BLaER1 treated with 17β-estradiol and CSF1 and Interleukin-3, amounts not matched to agents 10 nM and 100 nM (cell line): Measurements from ENCODE around the gene WNT10A.

Experiments
- H3K27ac ChIP-seq, 11 experiments: shearing (Covaris generic); formaldehyde crosslinking; 2 replicates each; pipeline ENCODE4 v1.8.1; 2022
- H3K27me3 ChIP-seq, 11 experiments: shearing (Covaris generic); formaldehyde crosslinking; 2 replicates each; pipeline ENCODE4 v1.8.1; 2022
- H3K36me3 ChIP-seq, 11 experiments: shearing (Covaris generic); formaldehyde crosslinking; 2 replicates each; pipeline ENCODE4 v1.8.1; 2022
- H3K4me1 ChIP-seq, 10 experiments: shearing (Covaris generic); formaldehyde crosslinking; 2 replicates each; pipeline ENCODE4 v1.8.1; 2022
- H3K4me2 ChIP-seq, 11 experiments: shearing (Covaris generic); formaldehyde crosslinking; 2 replicates each; pipeline ENCODE4 v1.8.1; 2022
- H3K4me3 ChIP-seq, 10 experiments: shearing (Covaris generic); formaldehyde crosslinking; 2 replicates each; pipeline ENCODE4 v1.8.1; 2022
- H3K9ac ChIP-seq, 11 experiments: shearing (Covaris generic); formaldehyde crosslinking; 2 replicates each; pipeline ENCODE4 v1.8.1; 2022
- H3K9me3 ChIP-seq, 11 experiments: shearing (Covaris generic); formaldehyde crosslinking; replicated peaks in 1 of 11; 2 replicates each; pipeline ENCODE4 v1.8.1; 2022
- H4K20me1 ChIP-seq, 11 experiments: shearing (Covaris generic); formaldehyde crosslinking; 2 replicates each; pipeline ENCODE4 v1.8.1; 2022
- Cebpa-rat ChIP-seq, 11 experiments: shearing (Covaris generic); IDR thresholded peaks; 2 replicates each; pipeline ENCODE4 v1.8.1; 2022

WNT10A gene

GRCh38 chr2:218870984-218871344 lies 9.7 kb upstream of the WNT10A start:
- no peak for TF ChIP-seq Cebpa-rat (IDR thresholded peaks at IDR 0.05)
- Histone ChIP-seq H3K9ac (0 out of 22 replicates have a peak overlapping the region, but pooled peaks of 1 of the 11 experiments have one; percentile 1), H3K4me3 (peak overlapping the region in 4 of 10 experiments; percentile 23 to 49 (median 38); a peak in 7 of 20 replicates), H4K20me1 (peaks cover 0 to 34% (median 18%) of the 10 kb centered on the region in 11 experiments; a peak in 13 of 22 replicates), H3K27ac (0 out of 22 replicates have a peak overlapping the region, but pooled peaks of 1 of the 11 experiments have one; percentile 20), H3K4me2 (peak overlapping the region; percentile 62 to 89 (median 80)), H3K27me3 (peaks cover 71 to 99% (median 98%) of the 10 kb centered on the region in 11 experiments), H3K4me1 (peaks cover 12 to 23% (median 16%) of the 10 kb centered on the region in 10 experiments), H3K9me3 (no peaks in the 10 kb centered on the region), H3K36me3 (no peaks in the 10 kb centered on the region)

GRCh38 chr2:218871345-218872302 lies 9.0 kb upstream of the WNT10A start:
- H3K27ac ChIP-seq: 0 out of 22 replicates have a peak overlapping the region, but pooled peaks of 1 of the 11 experiments have one; percentile 20
- H3K4me1 ChIP-seq: peaks cover 12 to 23% (median 16%) of the 10 kb centered on the region in 10 experiments
- peaks cover 0 to 36% (median 21%) of the 10 kb centered on the region in 11 experiments; a peak in 14 of 22 replicates for H4K20me1 ChIP-seq
- TF ChIP-seq Cebpa-rat (IDR thresholded peaks at IDR 0.05): no peak
- peaks cover 77 to 100% (median 99%) of the 10 kb centered on the region in 11 experiments for H3K27me3 ChIP-seq
- no peaks in the 10 kb centered on the region for H3K9me3 ChIP-seq
- H3K4me3 ChIP-seq: peak overlapping the region in 4 of 10 experiments; percentile 23 to 49 (median 38); a peak in 7 of 20 replicates
- H3K36me3 ChIP-seq: no peaks in the 10 kb centered on the region
- H3K9ac ChIP-seq: no peak overlapping the region
- H3K4me2 ChIP-seq: peak overlapping the region; percentile 62 to 89 (median 80)

DNA sequence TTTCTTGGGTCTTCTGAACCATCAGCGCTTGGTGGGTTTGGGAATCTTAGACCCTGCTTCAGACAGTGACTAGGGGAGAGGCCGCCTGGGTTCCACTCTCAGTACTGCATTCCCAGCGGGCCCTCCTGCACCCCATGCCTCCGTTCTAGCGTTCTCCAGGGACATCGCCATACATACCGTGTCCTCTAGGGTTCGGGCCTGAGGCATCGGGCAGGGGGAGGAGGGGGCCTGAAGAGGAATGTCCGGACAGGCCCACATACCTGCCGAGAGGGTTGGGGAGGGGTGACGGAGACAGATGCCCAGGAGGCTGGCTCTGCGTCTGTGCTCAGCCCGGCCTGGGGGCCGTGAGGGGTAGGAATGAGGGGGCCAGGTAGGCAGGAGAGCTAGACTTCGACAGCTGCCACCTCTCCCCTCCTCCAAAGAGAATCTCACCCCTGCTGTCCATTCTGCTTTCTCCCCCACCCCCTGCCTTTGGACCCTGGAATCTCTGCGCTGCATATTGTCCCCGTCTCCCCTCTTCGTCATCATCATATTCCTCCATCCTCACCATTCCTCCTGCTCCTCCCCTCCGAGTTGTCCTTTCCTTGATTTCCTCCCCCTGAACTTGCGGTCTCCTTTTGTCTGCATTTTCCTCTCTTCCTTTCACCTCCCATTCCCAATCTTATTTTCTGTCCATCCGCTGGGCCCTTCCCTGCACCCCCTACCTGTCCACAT lies 7.8 kb upstream of the WNT10A start:
- Histone ChIP-seq H3K4me3 (no peak overlapping the region), H3K9me3 (no peaks in the 10 kb centered on the region), H3K4me2 (no peak overlapping the region), H3K4me1 (peaks cover 21 to 33% (median 27%) of the 10 kb centered on the region in 10 experiments), H4K20me1 (peaks cover 0 to 48% (median 29%) of the 10 kb centered on the region in 11 experiments; a peak in 15 of 22 replicates), H3K36me3 (no peaks in the 10 kb centered on the region), H3K27ac (no peak overlapping the region), H3K27me3 (peaks cover 85 to 97% (median 89%) of the 10 kb centered on the region in 11 experiments), H3K9ac (no peak overlapping the region)
- TF ChIP-seq Cebpa-rat (IDR thresholded peaks at IDR 0.05): no peak

- peaks cover 87 to 97% (median 91%) of the 10 kb centered on the region in 11 experiments for H3K27me3 ChIP-seq
- TF ChIP-seq Cebpa-rat (IDR thresholded peaks at IDR 0.05): no peak
Observed at GRCh38 chr2:218873359-218874194, 7.1 kb upstream of the WNT10A start.

DNA sequence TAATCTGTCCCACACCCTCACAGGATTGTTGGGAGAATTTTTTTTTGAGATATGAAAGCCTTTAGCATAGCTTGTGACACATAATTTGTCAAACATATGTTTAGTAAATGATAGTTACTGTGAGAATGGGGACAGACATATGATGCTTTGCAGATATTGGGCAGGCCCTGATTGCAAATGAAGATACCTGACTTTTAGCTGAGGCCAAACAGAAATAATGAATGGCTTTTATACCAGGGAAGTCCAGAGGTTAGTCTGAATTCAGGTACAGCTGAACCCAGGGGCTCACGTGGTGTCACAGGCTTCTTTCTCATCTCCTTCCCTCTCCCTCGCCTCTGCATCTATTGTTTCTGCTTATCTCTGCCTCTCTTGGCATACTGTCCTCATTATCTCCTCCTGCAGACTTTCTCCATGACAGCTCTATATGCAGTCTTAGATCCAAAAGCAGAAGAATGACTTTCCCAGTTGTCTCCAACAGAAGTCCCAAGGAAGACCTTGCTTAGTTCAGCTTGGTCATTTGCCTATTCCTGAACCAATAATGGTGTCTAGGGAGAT lies 4.9 kb upstream of the WNT10A start:
- Histone ChIP-seq H4K20me1 (peaks cover 0 to 73% (median 45%) of the 10 kb centered on the region in 11 experiments; a peak in 16 of 22 replicates), H3K4me3 (no peak overlapping the region), H3K9me3 (no peaks in the 10 kb centered on the region), H3K4me1 (peaks cover 28 to 55% (median 50%) of the 10 kb centered on the region in 10 experiments), H3K4me2 (no peak overlapping the region), H3K36me3 (no peaks in the 10 kb centered on the region), H3K9ac (no peak overlapping the region), H3K27ac (no peak overlapping the region), H3K27me3 (peaks cover 86 to 98% (median 90%) of the 10 kb centered on the region in 11 experiments)
- TF ChIP-seq Cebpa-rat (IDR thresholded peaks at IDR 0.05): no peak

More at GRCh38 chr2:218873359-218874194, 7.1 kb upstream of the WNT10A start:
- H3K9me3 ChIP-seq: no peaks in the 10 kb centered on the region
- no peak overlapping the region for H3K4me3 ChIP-seq
- H3K4me2 ChIP-seq: no peak overlapping the region
- H3K36me3 ChIP-seq: no peaks in the 10 kb centered on the region
- no peak overlapping the region for H3K9ac ChIP-seq
- H3K27ac ChIP-seq: no peak overlapping the region
- peaks cover 0 to 56% (median 30%) of the 10 kb centered on the region in 11 experiments; a peak in 15 of 22 replicates for H4K20me1 ChIP-seq
- peaks cover 21 to 39% (median 33%) of the 10 kb centered on the region in 10 experiments for H3K4me1 ChIP-seq

DNA sequence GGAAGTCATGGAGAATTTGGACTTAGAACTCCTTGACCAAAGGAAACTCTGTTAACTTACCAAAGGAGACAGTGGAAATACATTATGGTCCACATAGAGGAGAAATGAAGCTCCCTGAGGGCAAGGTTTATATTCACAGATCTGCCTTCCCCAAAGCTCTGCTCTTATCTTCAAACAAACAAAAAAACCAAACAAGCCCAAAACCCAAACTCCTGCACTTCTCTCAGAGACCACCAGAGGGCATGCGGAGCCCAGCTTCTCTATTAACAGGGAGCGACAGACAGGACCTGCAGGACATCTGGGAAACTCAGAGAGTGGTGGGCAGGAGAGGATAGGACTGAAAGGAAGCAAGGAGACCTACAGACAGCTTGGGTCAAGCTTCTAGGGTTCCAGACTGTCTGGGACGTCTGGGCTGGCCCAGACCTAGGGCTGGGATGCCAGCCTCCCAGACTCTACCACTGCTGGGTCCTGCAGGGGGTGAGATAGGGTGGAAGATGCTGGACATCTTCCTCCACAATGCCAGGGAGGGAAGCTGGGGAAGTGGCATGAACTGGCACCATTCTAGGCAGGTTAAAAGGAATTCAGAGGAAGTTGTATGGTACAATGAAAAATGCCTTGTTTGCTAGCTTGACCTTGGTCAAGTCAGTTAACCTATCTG lies 4.0 kb upstream of the WNT10A start:
- Histone ChIP-seq H3K9me3 (no peaks in the 10 kb centered on the region), H3K36me3 (no peaks in the 10 kb centered on the region), H3K4me3 (no peak overlapping the region), H3K27me3 (peaks cover 86 to 98% (median 90%) of the 10 kb centered on the region in 11 experiments), H3K4me1 (peaks cover 20 to 54% (median 46%) of the 10 kb centered on the region in 10 experiments), H3K9ac (no peak overlapping the region), H4K20me1 (peaks cover 0 to 77% (median 51%) of the 10 kb centered on the region in 11 experiments; a peak in 16 of 22 replicates), H3K27ac (no peak overlapping the region), H3K4me2 (peak overlapping the region in 8 of 11 experiments; percentile 30 to 72 (median 64); a peak in 15 of 22 replicates)
- TF ChIP-seq Cebpa-rat (IDR thresholded peaks at IDR 0.05): no peak

GRCh38 chr2:218877331-218877730 lies 3.3 kb upstream of the WNT10A start:
- H3K4me2 ChIP-seq: peak overlapping the region; percentile 1 to 72 (median 62); a peak in 17 of 22 replicates
- peaks cover 19 to 55% (median 48%) of the 10 kb centered on the region in 10 experiments for H3K4me1 ChIP-seq
- no peak overlapping the region for H3K4me3 ChIP-seq
- H3K27me3 ChIP-seq: peaks cover 86 to 98% (median 90%) of the 10 kb centered on the region in 11 experiments
- H3K9ac ChIP-seq: no peak overlapping the region
- H3K27ac ChIP-seq: no peak overlapping the region
- peaks cover 0 to 77% (median 55%) of the 10 kb centered on the region in 11 experiments; a peak in 16 of 22 replicates for H4K20me1 ChIP-seq
- H3K9me3 ChIP-seq: no peaks in the 10 kb centered on the region
- no peaks in the 10 kb centered on the region for H3K36me3 ChIP-seq
- no peak for TF ChIP-seq Cebpa-rat (IDR thresholded peaks at IDR 0.05)
